NCI-H2196 (cell line): Measurements from ENCODE around the gene FBXW10.
A peak's percentile ranks its signal among the peaks of the same experiment; 100 is the strongest.
"Not testable (repeated sequence)": the region's sequence is repeated elsewhere in the genome, so short reads cannot be mapped to it uniquely, and the experiment has no call there.

Source experiments
- DNase-seq: peaks from one replicate; lab custom pipeline; 2025; ENCODE audit not compliant: unreplicated experiment; lab: John Stamatoyannopoulos, UW

Gene FBXW10

DNA sequence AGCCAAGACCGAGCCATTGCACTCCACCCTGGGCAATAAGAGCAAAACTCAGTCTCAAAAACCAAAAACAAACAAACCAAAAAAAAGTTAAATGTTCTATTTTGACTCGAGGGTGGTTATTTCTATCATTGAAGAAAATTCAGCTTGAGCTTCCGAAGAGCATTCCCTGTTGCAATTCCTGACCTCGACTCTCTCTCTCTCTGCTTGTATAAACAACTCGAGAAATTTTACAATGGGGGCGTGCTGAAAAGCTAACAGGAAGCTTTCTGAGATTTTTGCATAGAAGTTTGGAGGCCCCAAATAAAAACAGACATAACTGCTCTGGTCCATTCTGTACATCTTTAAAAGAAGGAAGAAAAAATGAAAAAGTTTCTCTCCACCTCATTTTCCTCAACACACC lies 3.6 kb downstream of the FBXW10 start:
- not testable (repeated sequence) for DNase-seq

DNA sequence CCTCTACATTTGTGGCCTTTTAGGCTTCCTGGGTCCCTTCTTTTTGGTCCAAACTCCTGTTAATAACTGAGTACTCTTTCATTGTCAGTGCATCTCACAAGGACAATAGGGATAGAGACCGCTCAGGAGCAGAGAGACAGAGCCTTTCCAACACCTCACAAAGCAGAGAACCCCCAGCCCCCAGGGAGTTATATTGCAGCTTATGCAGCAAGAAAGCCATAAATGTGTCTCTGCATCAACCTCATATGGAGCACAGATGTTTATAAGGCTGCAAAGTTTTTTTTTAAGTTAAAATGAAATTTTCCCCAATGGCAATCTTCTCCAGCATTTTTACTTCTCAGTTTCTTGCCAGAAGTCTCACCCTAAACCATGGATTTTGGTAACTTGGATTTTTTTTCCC lies 6.4 kb downstream of the FBXW10 start:
- DNase-seq: not testable (repeated sequence)

DNA sequence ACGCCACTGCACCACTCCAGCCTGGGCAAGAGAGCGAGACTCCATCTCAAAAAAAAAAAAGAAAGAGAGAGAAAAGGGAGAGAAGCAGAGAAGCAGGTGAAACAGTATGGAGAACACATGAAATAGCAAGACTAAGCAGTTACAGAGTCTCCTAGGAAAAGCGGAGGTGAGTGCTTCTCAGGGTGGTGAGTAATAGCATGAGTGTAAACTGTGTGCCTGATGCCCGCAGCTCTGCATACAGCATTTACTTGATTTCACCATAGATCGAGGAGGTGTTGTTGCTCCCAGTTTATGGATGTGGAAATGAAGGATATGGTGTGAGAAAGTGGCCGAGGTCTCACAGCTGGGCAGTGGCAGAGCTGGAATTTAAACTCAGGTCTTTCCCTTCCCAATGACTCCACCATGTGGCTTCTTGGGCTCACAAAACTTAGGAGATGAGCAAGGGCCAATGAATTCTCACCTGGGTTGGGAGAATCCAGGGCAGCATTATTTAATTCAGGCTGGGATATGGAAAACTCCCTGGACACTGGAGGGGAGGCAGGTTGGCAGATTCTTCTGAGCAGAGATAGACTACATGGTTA lies 10.1 kb downstream of the FBXW10 start:
- not testable (repeated sequence) for DNase-seq

DNA sequence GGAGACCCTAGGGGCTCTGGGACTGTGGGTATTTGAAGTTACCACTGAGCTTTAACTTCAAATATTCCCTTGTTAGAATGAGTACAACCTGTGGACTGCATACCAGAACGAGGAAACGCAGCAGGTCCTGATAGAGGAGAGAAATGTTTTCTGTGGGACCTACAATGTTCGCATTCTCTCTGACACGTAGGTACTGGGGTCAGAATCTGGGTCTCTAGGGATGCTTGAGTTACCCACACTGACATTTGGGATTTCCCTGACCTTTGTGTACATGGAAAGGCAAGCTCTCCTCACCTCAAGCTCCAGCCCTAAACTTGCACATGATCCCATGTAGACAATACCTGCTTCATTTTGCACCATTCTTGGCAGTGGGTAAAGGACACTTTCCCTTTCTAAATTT lies 12.1 kb downstream of the FBXW10 start:
- DNase-seq: not testable (repeated sequence)

DNA sequence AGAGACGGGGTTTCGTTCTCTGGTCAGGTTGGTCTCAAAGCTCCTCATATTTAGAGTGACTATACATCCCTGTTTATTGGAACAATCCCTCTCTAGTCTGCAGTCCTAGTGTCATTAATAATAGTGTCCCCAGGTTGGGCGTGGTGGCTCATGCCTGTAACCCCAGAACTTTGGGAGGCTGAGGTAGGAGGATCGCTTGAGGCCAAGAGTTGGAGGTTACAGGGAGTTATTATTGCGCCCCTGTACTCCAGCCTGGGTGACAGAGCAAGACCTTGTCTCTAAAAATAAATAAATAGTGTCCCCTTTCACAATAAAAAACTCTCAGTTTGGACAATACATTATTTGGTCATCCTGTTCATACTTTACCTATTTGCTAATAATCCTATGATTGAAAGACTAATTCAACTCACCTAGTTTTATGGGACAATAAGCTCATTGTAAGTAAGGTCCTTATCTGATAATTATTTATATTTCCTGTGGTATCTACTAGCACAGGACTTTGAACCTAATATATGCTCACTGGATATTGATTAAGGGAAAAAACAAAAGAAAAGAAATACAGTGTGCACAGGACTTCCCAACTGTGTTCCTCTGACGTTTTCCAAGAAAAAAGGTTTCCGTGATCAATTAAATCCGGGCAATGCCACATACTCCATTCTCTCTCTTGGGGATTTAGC lies 13.7 kb downstream of the FBXW10 start:
- DNase-seq: not testable (repeated sequence)

DNA sequence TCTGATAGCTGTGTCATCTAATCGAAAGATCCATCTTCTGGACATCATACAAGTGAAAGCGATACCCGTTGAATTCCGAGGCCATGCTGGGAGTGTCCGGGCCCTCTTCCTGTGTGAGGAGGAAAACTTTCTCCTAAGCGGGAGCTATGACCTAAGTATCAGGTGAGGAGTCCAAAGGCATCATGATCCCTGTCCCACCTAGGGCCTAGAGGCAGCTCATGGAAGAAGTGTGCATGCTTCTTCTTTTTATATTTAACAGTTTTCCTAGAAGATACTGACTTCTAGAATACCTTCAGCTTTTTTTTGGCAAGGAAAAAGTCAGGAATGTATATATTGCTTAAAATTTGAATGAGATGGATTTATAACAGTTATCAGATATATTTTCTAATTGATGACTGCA lies 14.5 kb downstream of the FBXW10 start:
- DNase-seq: not testable (repeated sequence)

DNA sequence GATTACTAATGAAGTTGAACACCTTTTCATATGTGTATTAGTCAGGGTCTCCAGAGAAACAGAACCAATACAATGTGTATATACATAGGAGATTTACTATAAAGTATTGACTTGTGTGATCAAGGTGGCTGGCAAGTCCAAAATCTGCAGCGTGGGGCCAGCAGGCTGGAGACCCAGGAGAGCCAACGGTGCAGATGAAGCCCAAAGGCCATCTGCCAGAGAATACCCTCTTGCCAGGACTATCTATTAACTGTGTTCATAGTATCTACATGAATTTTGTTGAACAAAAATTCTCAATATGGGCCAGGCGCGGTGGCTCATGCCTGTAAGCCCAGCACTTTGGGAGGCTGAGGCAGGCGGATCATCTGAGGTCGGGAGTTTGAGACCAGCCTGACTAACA lies 16.4 kb downstream of the FBXW10 start:
- DNase-seq: not testable (repeated sequence)

DNA sequence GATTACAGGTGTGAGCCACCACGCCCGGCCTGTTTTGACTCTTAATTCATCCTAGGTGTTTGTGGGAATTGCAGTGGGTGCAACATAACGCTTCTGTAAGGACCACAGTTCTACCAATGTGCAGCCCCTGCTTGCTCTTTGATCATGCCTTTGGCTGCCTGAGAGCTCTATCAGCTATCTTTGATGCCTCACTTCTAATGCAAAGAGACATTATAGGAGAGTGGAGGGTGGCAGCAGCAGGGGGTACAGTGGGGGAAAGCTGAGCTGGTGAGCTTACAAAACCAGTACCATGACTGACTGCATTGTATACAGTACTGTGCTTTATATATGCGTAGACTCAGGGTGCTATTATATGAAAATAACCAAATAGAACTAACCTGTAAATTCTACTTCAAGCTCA lies 26.7 kb downstream of the FBXW10 start:
- not testable (repeated sequence) for DNase-seq

DNA sequence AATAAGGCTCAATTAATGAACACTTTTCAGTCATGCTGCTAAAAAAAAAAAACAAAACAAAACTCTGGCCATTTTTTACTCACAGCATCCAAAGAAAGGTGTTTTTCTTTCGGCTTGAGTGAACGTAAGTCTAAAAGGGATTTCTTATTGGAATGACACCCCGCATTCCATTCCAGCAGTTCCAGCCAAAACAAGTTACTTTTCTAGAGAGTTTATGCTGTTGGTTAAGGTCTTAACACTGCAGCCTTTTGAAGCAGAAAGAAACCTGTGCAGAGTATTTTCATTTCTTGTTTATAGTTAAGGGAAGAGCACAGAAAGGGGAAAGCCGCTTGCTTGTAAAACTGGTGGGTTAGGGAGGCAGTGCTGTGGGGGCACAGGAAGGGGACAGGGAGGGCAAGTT lies 27.2 kb downstream of the FBXW10 start:
- DNase-seq: not testable (repeated sequence)

DNA sequence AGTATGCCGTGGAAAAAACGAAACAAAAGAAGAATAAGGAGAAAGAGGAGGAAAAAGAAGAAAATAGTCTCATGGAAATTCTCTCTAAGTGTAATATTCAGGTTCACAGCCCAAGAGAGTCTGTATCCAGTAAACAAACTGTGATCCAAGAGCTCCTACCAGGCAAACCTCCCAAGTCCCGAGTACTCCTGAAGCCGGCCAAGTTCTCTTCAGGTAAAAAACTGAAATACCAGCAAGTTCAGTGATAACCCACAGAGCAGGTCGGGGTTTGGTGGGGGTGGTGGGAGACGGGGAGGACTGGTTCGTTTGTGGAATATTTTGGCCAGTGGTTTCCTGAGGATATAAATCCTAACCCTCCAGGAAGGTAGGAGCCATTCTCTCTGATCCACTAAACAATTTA lies 28.6 kb downstream of the FBXW10 start:
- DNase-seq: no peak

DNA sequence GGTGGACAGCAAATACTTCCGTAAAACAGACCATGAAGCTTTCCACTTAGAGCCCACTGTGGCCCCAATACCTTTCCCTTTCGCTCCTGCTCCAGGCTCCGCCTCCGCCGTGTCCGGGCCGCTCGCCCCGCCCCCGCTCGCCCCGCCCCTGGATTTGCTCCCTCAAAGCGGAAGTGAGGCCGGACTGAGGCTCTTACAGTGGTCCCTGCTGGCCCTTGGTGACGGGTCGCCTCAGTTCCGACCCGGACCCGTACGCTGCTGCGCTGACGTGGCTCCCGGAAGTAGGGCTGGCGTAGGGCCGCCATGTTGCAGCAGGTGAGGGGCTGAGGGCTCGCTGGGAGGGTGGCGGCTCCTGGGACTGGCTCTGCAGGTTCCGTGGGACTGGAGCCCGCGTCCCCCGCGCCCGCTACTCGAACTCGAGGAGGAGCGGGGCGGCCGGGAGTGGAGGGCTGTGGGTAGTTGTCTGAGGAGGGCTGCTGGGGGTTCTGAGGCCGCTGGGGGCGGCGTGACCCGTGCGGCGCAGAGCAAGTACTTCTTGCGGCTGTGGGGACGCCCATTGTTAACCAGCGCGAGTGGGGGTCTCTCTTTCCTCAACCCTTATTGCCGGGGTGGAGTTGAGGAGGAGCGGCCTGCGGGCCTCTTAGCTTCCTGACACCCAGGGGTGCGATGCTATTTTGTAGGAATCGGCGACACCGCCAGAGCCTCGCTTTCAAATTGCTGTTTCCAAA lies 37.3 kb downstream of the FBXW10 start, which contains the start of gene TVP23B:
TVP23B (plus strand) TSS at position 193 of the 728 bp plus-strand sequence; CDS start at position 304, 111 bp downstream.
- DNase-seq: peak; percentile 79

DNA sequence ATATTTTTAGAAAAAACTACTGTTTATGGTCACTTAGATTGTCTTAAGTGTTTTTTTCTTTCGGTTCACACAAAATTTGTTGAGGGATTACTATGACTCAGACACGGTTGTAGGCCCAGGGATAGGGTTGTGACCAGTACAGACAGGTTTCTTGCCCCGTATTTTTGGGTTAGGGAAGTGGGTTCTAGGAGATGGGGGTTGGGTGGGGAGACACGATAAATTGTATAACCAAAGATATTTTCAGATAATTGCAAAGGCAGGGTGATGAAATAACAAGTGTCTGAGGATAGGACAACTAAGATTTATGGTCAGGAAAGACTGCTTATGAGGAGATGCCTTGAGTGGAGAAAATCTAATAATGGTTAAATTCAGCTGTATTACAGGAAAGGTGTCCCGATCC lies 38.0 kb downstream of the FBXW10 start:
- not testable (repeated sequence) for DNase-seq

DNA sequence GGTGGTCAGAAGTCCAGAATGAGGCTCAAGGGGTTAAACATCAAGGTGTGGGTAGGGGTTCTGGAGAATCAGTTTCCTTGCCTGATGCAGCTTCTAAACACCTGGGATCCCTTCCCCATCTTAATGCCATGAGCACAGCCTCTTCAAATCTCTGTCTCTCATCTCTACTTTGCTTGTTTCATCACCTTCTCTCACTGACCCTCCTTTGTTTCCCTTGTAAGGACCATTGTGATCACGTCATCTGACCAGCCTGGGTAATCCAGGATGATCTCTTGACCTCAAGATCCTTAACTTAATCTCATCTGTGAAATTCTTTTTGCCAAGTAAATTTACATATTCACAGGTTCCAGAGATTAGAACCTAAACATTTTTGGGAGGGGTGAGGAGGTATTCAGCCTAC lies 42.1 kb downstream of the FBXW10 start:
- not testable (repeated sequence) for DNase-seq

DNA sequence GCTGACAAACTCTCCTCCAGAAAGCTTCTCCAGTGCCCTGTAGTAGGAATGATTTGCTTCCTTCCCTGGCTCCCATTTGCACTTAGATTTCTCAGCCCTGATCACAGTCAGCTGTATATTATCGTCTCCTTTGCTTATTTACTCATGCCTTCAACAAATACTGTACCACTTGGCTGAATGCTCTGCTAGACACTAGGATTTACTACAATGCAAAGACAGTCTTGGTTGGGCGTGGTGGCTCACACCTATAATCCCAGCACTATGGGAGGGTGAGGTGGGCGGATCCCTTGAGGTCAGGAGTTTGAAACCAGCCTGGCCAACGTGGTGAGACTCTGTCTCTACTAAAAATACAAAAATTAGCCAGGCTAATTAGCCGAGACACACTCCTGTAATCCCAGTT lies 43.0 kb downstream of the FBXW10 start:
- not testable (repeated sequence) for DNase-seq

DNA sequence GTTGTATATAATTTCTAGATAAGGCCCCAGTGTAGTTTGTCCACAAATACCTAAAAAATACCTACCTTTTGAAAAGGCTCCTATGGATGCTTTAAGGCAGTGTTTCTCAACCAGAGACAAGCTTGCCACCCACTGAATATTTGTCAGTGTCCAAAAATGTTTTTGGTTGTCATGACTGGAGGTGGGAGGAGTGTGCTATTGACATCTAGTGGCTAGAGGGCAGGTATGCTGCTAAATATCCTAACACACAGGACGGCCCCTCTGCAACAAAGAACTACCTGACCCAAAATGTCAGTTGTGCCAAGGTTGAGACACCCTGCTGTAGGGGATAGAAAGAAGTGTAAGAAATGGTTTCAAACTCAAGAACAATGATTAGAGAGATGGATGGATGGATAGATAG lies 47.5 kb downstream of the FBXW10 start:
- not testable (repeated sequence) for DNase-seq

DNA sequence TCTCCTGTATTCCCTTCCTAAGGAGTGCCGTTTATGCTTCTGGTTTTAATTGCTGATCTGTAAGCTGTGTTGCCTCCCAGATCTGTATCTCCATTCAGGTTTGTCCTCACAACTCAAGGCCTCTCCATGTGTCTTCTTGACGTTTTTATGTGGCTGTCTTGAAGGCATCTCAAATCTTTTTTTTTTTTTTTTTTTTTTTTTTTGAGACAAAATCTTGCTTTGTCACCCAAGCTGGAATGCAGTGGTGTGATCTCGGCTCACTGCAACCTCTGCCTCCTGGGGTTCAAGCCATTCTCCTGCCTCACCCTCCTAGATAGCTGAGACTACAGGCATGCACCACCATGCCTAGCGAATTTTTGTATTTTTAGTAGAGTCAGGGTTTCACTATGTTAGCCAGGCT lies 51.0 kb downstream of the FBXW10 start:
- DNase-seq: not testable (repeated sequence)

DNA sequence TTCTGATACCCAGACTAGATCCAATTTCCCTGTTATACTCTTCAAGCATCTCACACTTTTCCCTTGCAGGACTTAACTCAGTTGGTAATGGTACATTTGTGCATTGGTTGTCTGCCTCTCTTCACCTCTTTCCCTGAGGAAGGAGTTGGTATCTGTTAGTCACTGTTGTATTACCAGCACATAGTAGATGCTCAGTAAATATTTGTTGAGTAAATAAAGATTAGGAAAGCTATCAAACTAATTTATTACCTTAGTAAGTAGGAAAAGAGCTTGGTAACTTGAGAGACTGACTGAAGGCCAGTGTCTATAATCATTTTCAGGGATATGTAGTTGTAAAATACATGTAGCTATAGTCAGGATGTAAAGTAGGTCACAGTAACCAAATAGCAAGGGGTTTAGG lies 53.0 kb downstream of the FBXW10 start:
- DNase-seq: not testable (repeated sequence)

DNA sequence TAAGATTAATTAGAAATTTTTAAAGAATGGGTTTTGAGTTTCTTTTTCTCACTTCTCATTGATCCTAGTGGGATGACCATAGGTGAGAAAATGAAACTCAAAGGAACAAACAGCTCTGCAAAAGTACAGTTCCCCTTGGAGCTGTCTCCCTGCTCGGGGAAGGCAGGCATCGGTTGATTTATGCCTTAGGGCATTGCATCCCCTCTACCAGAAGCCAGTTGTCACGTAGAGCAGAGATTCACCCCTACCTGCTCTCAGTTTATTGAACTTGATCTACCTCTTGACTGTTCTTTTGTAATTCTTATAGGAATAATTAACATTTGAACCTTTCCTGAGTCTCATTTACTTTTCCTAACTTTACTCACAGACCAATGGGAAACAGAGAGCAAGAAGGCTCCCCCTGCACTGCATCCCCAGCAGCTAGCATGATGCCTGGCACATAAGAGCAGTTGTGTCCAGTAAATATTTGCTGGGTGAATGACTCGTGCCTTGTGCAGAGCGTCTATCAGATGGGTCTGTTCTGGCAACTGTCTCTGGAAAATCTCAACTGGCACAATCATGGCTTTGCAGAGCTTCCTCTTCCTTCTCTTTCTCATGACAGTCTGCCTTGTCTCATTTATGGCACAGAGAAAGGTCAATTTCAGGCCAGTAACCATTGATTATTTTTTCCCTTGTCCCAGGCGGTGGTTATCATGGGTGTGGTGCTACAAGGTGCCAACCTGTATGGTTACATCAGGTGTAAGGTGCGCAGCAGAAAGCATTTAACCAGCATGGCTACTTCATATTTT lies 59.8 kb downstream of the FBXW10 start:
- DNase-seq: not testable (repeated sequence)

DNA sequence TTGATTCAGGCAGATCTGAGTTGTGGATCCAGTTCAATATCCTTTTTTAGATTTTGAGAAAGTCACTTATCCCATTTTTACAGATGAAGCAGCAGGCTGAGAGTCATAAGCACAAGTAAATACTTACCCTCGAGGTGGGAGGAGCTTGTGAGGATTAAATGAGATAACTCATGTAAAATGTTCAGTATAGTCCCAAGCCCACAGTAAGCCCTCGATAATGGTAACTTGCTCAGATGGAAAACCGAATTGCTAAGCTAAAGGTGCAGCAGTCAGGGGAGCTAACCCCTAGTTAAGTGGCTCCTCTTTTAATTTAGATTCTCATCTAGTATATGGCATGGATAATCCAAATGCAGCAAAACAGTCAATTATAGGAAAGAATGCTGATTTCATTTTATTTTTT lies 72.1 kb downstream of the FBXW10 start:
- not testable (repeated sequence) for DNase-seq

DNA sequence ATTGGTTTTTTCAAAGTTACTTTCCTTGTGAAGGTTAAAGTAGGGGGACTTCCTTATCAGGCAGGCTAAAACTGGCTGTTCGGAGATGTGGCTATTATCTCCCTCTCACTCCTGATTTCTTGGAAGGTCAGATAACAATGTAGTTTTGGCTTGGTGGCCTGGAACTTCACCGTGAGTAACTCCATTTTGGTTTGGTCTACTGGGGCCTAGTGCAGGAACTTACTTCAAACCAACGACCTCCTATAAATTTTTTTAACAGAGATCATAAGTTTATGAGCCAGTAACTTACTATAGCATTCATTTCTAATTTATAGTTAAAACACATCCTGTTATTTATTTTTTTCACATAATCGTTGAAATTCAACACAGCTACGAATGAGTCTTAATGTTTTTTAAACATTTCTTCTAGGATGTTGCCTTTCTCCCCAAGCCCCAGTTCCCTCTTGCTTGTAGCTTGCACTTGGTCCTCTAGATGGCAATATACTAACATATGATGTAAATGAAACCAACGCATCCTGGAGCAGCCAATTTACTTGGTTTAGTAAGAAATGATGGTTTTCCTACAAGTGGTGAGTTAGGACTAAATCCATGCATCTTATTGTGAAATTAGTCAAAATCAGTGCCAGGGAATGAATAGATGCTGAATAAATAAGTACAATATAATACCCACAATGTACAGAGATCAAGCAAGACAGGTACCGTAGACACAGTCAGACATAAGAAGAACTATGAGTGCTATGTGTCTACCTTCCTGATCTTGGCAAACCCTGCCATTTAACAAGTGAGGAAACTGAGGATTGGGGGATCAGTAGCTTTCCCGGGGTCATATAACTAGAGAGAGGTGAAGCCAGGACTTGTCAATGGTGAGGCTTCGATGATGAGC lies 72.9 kb downstream of the FBXW10 start:
- DNase-seq: peak; percentile 33
